ENCODE results near the gene ICA1L. TPM values are rescaled to one million over a fixed set of nuclear protein-coding genes. Genes with fewer than 3 reads are reported as not detected.

ICA1L gene
- total RNA-seq, 1 experiment from 2014 or later: 4.5 TPM

DNA sequence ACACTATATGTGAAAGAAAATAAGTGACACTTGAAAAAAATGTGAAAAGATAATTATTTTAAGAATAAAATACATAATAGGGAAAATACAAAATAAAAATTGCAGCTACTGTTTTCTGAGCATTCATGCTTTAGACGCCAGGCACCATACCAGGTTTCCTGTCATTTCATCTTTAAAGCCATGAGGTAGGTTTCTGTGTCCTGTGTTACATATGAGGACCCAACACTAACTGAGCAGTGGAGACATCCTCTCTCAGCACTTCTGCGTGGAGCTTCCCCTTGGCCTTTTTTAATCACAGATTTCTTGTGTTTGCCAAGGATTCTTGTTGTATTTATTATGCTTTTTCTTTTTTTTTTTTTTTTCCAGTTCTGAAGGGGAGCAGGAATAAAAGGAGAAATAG lies 119.5 kb downstream of the ICA1L start:
- Histone ChIP-seq H3K79me1 (ENCODE audit: insufficient read depth, low read depth, low read length, poor library complexity, severe bottlenecking) (no peaks in the 10 kb centered on the region), H3K27ac (ENCODE audit: insufficient read length, low read depth, low read length) (no peak overlapping the region), H3K4ac (ENCODE audit: low read depth, low read length) (no peak overlapping the region), H2BK15ac (ENCODE audit: low read depth, low read length) (no peak overlapping the region), H2BK120ac (ENCODE audit: low read depth, low read length, poor library complexity, severe bottlenecking) (no peak overlapping the region), H2BK5ac (ENCODE audit: insufficient read length, low read length) (no peak overlapping the region), H4K5ac (ENCODE audit: insufficient read length, low read depth, low read length) (no peak overlapping the region), H4K8ac (replicated peaks; ENCODE audit: insufficient read length, low read depth, low read length) (no peak overlapping the region), H3T11ph (ENCODE audit: low read length) (no peak overlapping the region), H3K18ac (ENCODE audit: insufficient read length, low read depth, low read length) (no peak overlapping the region), H3K4me1 (ENCODE audit: insufficient read depth, low read length) (no peaks in the 10 kb centered on the region), H2AFZ (ENCODE audit: low read length) (no peak overlapping the region), H3K9ac (ENCODE audit: extremely low read depth, insufficient read length, low read length) (no peak overlapping the region), H3K14ac (ENCODE audit: insufficient read depth, low read length) (no peak overlapping the region), H2BK12ac (ENCODE audit: insufficient read length, low read depth, low read length) (no peak overlapping the region), H3K23me2 (ENCODE audit: insufficient read length, low read depth, low read length, poor library complexity, severe bottlenecking) (no peaks in the 10 kb centered on the region), H3K9me3 (ENCODE audit: control insufficient read depth, low read depth, low read length) (no peaks in the 10 kb centered on the region), H3K23ac (ENCODE audit: insufficient read length, low read depth, low read length) (no peak overlapping the region), H2AK5ac (ENCODE audit: insufficient read length, low read length) (no peak overlapping the region), H2BK20ac (ENCODE audit: low read depth, low read length, poor library complexity, severe bottlenecking) (no peak overlapping the region), H3K79me2 (ENCODE audit: insufficient read depth, low read length) (no peaks in the 10 kb centered on the region), H3K56ac (ENCODE audit: insufficient read length, low read depth, low read length) (no peak overlapping the region), H3K4me2 (ENCODE audit: insufficient read depth, insufficient read length, low read length) (no peak overlapping the region), H4K20me1 (ENCODE audit: control insufficient read depth, insufficient read depth, insufficient read length) (no peaks in the 10 kb centered on the region), H3K27me3 (ENCODE audit: insufficient read depth, low read length) (no peaks in the 10 kb centered on the region), H4K91ac (ENCODE audit: insufficient read length, low read depth, low read length) (no peak overlapping the region)
- peaks cover 0 to 10% of the 10 kb centered on the region in 2 experiments; a peak in 1 of 5 replicates for H3K9me3 Mint-ChIP-seq
- no peaks in the 10 kb centered on the region for H3K27me3 Mint-ChIP-seq (ENCODE audit: low read depth)
- no peak overlapping the region for H3K27ac Mint-ChIP-seq
- no peak overlapping the region for H3K4me3 Mint-ChIP-seq
- WGBS (ENCODE audit: extremely low coverage, insufficient read length, low lambda C conversion rate): no CpG with 5 or more reads among the region's 2 CpGs
- no peaks in the 10 kb centered on the region for H3K4me1 Mint-ChIP-seq
- TF ChIP-seq, protein P1, sequence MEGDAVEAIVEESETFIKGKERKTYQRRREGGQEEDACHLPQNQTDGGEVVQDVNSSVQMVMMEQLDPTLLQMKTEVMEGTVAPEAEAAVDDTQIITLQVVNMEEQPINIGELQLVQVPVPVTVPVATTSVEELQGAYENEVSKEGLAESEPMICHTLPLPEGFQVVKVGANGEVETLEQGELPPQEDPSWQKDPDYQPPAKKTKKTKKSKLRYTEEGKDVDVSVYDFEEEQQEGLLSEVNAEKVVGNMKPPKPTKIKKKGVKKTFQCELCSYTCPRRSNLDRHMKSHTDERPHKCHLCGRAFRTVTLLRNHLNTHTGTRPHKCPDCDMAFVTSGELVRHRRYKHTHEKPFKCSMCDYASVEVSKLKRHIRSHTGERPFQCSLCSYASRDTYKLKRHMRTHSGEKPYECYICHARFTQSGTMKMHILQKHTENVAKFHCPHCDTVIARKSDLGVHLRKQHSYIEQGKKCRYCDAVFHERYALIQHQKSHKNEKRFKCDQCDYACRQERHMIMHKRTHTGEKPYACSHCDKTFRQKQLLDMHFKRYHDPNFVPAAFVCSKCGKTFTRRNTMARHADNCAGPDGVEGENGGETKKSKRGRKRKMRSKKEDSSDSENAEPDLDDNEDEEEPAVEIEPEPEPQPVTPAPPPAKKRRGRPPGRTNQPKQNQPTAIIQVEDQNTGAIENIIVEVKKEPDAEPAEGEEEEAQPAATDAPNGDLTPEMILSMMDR (conservative IDR thresholded peaks at IDR 0.05): no peak
- DNase-seq: no peak
- peaks cover 11 to 17% (median 11%) of the 10 kb centered on the region in 3 experiments for H3K36me3 Mint-ChIP-seq (ENCODE audit: insufficient read depth in 1 of 3, low read depth in 3 of 3)
